Tibial nerve (tissue), 4 donors: ENCODE data around the gene ZNF423. TPM values are rescaled to one million over a fixed set of nuclear protein-coding genes. Genes with fewer than 3 reads are reported as not detected.

ENCODE experiments used
- DNase-seq, 2 donors: peaks; one replicate each; pipeline ENCODE4 v3.0.0-alpha.2; 2019; ENCODE audit warnings: low spot score in 2 of 2
- H3K27ac ChIP-seq, 4 donors: fragments of 200-600 bp; sonication (generic) in 3 of 4; one replicate each; pipeline ENCODE4 v1.5.1; 2017 to 2019; ENCODE audit warnings: mild to moderate bottlenecking in 1 of 4
- H3K27me3 ChIP-seq, 2 donors: fragments of 200-600 bp; sonication (generic) in 1 of 2; one replicate each; pipeline versions ENCODE4 v1.5.1 to v1.6.0; 2017 to 2019
- H3K36me3 ChIP-seq, 3 donors: fragments of 200-600 bp; sonication (generic); one replicate each; pipeline ENCODE4 v1.5.1; 2018 to 2019
- H3K4me1 ChIP-seq, 4 donors: fragments of 200-600 bp; sonication (generic) in 3 of 4; one replicate each; pipeline ENCODE4 v1.5.1; 2017 to 2019
- H3K4me3 ChIP-seq, 4 donors: fragments of 200-600 bp; sonication (generic) in 3 of 4; one replicate each; pipeline ENCODE4 v1.5.1; 2017 to 2019; ENCODE audit warnings: mild to moderate bottlenecking in 1 of 4, moderate library complexity in 1 of 4
- H3K9me3 ChIP-seq, 4 donors: fragments of 200-600 bp; sonication (generic) in 3 of 4; one replicate each; pipeline ENCODE4 v1.5.1; 2017 to 2019
- EP300 ChIP-seq, 2 donors: sonication (generic); formaldehyde crosslinking; IDR thresholded peaks; one replicate each; pipeline ENCODE4 v1.6.1; 2017; ENCODE audit warnings: antibody characterized with exemption in 2 of 2, mild to moderate bottlenecking in 1 of 2
- POLR2A ChIP-seq, 2 donors: fragments of 450-650 bp; IDR thresholded peaks; one replicate each; pipeline ENCODE4 v1.6.1; 2017; ENCODE audit warnings: antibody characterized with exemption in 2 of 2, mild to moderate bottlenecking in 2 of 2, moderate library complexity in 2 of 2
- WGBS, 2 donors: methylation state at CpG; one replicate each; pipeline ENCODE4 v1.1.5; 2018; 5-methylcytosine and 5-hydroxymethylcytosine counted together
- total RNA-seq, 4 donors: library from RNA; depleted of rRNA; stranded (reverse); fragments of >200 nt; gene quantifications; one replicate each; pipeline ENCODE4 v1.1.0, GENCODE V29; 2016
- TF ChIP-seq, protein P1 (sequence below), 5 experiments: fragments of 200-600 bp in 3 of 5; fragments of 450-650 bp in 2 of 5; sonication (generic) in 3 of 5; IDR thresholded peaks; one replicate each; pipeline ENCODE4 v1.5.1; 2016 to 2019; ENCODE audit warnings: antibody characterized with exemption in 5 of 5, mild to moderate bottlenecking in 3 of 5, moderate library complexity in 2 of 5

Gene ZNF423
- total RNA-seq, 4 donors from 2014 or later = 15.9 to 20.5 (median 18.5) TPM

- WGBS, 2 donors = 53 to 71% methylated on average over 13 of the region's 13 CpGs
- no peak overlapping the region for H3K4me3 ChIP-seq
- TF ChIP-seq, protein P1, sequence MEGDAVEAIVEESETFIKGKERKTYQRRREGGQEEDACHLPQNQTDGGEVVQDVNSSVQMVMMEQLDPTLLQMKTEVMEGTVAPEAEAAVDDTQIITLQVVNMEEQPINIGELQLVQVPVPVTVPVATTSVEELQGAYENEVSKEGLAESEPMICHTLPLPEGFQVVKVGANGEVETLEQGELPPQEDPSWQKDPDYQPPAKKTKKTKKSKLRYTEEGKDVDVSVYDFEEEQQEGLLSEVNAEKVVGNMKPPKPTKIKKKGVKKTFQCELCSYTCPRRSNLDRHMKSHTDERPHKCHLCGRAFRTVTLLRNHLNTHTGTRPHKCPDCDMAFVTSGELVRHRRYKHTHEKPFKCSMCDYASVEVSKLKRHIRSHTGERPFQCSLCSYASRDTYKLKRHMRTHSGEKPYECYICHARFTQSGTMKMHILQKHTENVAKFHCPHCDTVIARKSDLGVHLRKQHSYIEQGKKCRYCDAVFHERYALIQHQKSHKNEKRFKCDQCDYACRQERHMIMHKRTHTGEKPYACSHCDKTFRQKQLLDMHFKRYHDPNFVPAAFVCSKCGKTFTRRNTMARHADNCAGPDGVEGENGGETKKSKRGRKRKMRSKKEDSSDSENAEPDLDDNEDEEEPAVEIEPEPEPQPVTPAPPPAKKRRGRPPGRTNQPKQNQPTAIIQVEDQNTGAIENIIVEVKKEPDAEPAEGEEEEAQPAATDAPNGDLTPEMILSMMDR (IDR thresholded peaks at IDR 0.05) = no peak
- no peak for TF ChIP-seq EP300 (IDR thresholded peaks at IDR 0.05)
- no peak for TF ChIP-seq POLR2A (IDR thresholded peaks at IDR 0.05)
- DNase-seq = no peak
- H3K36me3 ChIP-seq = no peaks in the 10 kb centered on the region
- H3K9me3 ChIP-seq = no peaks in the 10 kb centered on the region
- H3K27me3 ChIP-seq = no peaks in the 10 kb centered on the region
- H3K27ac ChIP-seq = no peak overlapping the region
- peaks cover 0 to 15% (median 0%) of the 10 kb centered on the region in 4 donors for H3K4me1 ChIP-seq
These were observed 185.3 kb downstream of the ZNF423 start for GRCh38 chr16:49670627-49671026.

GRCh38 chr16:49665482-49666230 lies 190.3 kb downstream of the ZNF423 start:
- WGBS, 2 donors = 59 to 61% methylated on average over 18 of the region's 18 CpGs
- H3K27me3 ChIP-seq = no peaks in the 10 kb centered on the region
- no peak overlapping the region for H3K4me3 ChIP-seq
- H3K4me1 ChIP-seq = peaks cover 0 to 47% (median 2%) of the 10 kb centered on the region in 4 donors
- TF ChIP-seq POLR2A (IDR thresholded peaks at IDR 0.05) = no peak
- TF ChIP-seq, protein P1 (IDR thresholded peaks at IDR 0.05) = no peak
- no peak for TF ChIP-seq EP300 (IDR thresholded peaks at IDR 0.05)
- H3K36me3 ChIP-seq = no peaks in the 10 kb centered on the region
- no peak for DNase-seq
- peak overlapping the region in 3 of 4 donors; percentile 68 to 92 (median 90) for H3K27ac ChIP-seq
- H3K9me3 ChIP-seq = no peaks in the 10 kb centered on the region

- Histone ChIP-seq H3K4me3 (peak overlapping the region in 1 of 4 donors; percentile 38), H3K9me3 (no peaks in the 10 kb centered on the region), H3K4me1 (peaks cover 0 to 47% (median 2%) of the 10 kb centered on the region in 4 donors), H3K27me3 (no peaks in the 10 kb centered on the region), H3K36me3 (no peaks in the 10 kb centered on the region), H3K27ac (peak overlapping the region; percentile 68 to 92 (median 83))
- TF ChIP-seq, protein P1 (IDR thresholded peaks at IDR 0.05) = no peak
- no peak for TF ChIP-seq EP300 (IDR thresholded peaks at IDR 0.05)
- 48% methylated on average over 36 of the region's 37 CpGs for WGBS, 2 donors
- DNase-seq = peak in 1 of 2 donors; percentile 18
These were observed 191.4 kb downstream of the ZNF423 start for GRCh38 chr16:49664221-49665215.

- peak overlapping the region in 2 of 4 donors; percentile 7 to 38 for H3K4me3 ChIP-seq
- no peaks in the 10 kb centered on the region for H3K27me3 ChIP-seq
- WGBS, 2 donors = 37 to 39% methylated on average over 28 of the region's 28 CpGs
- DNase-seq = peak; percentile 28 to 40
- TF ChIP-seq EP300 (IDR thresholded peaks at IDR 0.05) (peak in 1 of 2 donors; percentile 48), POLR2A (IDR thresholded peaks at IDR 0.05) (no peak)
- H3K4me1 ChIP-seq = peaks cover 0 to 50% (median 2%) of the 10 kb centered on the region in 4 donors
- H3K9me3 ChIP-seq = no peaks in the 10 kb centered on the region
- H3K27ac ChIP-seq = peak overlapping the region; percentile 68 to 92 (median 83)
- no peaks in the 10 kb centered on the region for H3K36me3 ChIP-seq
These were observed 192.5 kb downstream of the ZNF423 start for GRCh38 chr16:49663081-49664065.

DNA sequence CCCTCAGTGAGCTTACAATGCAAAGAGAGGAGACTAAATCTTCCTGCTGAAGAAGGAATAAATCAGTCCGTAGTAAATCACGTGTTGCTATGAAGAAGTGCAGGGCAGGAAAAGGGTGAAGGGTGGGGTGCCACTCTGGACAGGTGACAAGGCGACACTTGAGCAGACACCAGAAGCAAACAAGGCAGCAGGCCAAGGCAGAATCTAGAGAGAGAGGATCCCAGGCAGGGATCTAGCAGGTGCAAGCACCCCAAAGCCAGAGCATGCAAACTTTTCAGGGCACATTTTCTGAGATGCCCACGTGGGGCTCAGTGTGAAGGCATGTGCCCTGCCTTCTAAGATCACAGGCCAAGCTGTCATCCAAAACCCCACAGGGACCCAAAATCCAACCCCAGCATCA lies 193.3 kb downstream of the ZNF423 start:
- DNase-seq = no peak
- no peaks in the 10 kb centered on the region for H3K9me3 ChIP-seq
- H3K27me3 ChIP-seq = no peaks in the 10 kb centered on the region
- H3K36me3 ChIP-seq = no peaks in the 10 kb centered on the region
- no peak overlapping the region for H3K4me3 ChIP-seq
- H3K4me1 ChIP-seq = peaks cover 0 to 50% (median 2%) of the 10 kb centered on the region in 4 donors
- WGBS, 2 donors = 82 to 92% methylated on average over 4 of the region's 4 CpGs
- no peak overlapping the region for H3K27ac ChIP-seq
- TF ChIP-seq POLR2A (IDR thresholded peaks at IDR 0.05) (no peak), EP300 (IDR thresholded peaks at IDR 0.05) (no peak)
- TF ChIP-seq, protein P1 (IDR thresholded peaks at IDR 0.05) = no peak
